ENCODE measurements around the gene FAM117B.

Gene FAM117B

GRCh38 chr2:202636213-202636513, 1.4 kb downstream of the FAM117B start:
- TF ChIP-seq FOXP2 (optimal IDR thresholded peaks at IDR 0.05; ENCODE audit: borderline replicate concordance, extremely low read depth, extremely low read length, insufficient read depth) = no peak
- no peak for TF ChIP-seq TAF1 (IDR thresholded peaks at IDR 0.05; ENCODE audit: borderline replicate concordance, insufficient read depth, low read length)
- no peak for TF ChIP-seq POLR2AphosphoS5 (IDR thresholded peaks at IDR 0.05; ENCODE audit: low read depth, low read length)

- no peak for TF ChIP-seq REST (IDR thresholded peaks at IDR 0.05; ENCODE audit: insufficient read depth in 1 of 2, low read depth in 2 of 2, low read length in 2 of 2)
- TF ChIP-seq SIN3A (IDR thresholded peaks at IDR 0.05; ENCODE audit: borderline replicate concordance, insufficient read depth, low read length) = no peak
- TF ChIP-seq POLR2AphosphoS5 (IDR thresholded peaks at IDR 0.05; ENCODE audit: low read depth, low read length) = no peak
- no peak for TF ChIP-seq TAF1 (IDR thresholded peaks at IDR 0.05; ENCODE audit: borderline replicate concordance, insufficient read depth, low read length)
- no peak for TF ChIP-seq FOXP2 (optimal IDR thresholded peaks at IDR 0.05; ENCODE audit: borderline replicate concordance, extremely low read depth, extremely low read length, insufficient read depth)
These were observed 4.0 kb downstream of the FAM117B start for GRCh38 chr2:202638721-202639120.

GRCh38 chr2:202639231-202639630, 4.5 kb downstream of the FAM117B start:
- TF ChIP-seq POLR2AphosphoS5 (IDR thresholded peaks at IDR 0.05; ENCODE audit: low read depth, low read length) = no peak

- TF ChIP-seq POLR2AphosphoS5 (IDR thresholded peaks at IDR 0.05; ENCODE audit: low read depth, low read length) = no peak
These were observed 7.8 kb downstream of the FAM117B start for GRCh38 chr2:202642567-202642966.

- TF ChIP-seq SIN3A (IDR thresholded peaks at IDR 0.05; ENCODE audit: borderline replicate concordance, insufficient read depth, low read length) = no peak
These were observed 8.5 kb downstream of the FAM117B start for GRCh38 chr2:202643012-202643858.

GRCh38 chr2:202652119-202652518, 17.4 kb downstream of the FAM117B start:
- TF ChIP-seq REST (IDR thresholded peaks at IDR 0.05; ENCODE audit: insufficient read depth in 1 of 2, low read depth in 2 of 2, low read length in 2 of 2) (no peak), FOXP2 (optimal IDR thresholded peaks at IDR 0.05; ENCODE audit: borderline replicate concordance, extremely low read depth, extremely low read length, insufficient read depth) (no peak), SIN3A (IDR thresholded peaks at IDR 0.05; ENCODE audit: borderline replicate concordance, insufficient read depth, low read length) (no peak), POLR2AphosphoS5 (IDR thresholded peaks at IDR 0.05; ENCODE audit: low read depth, low read length) (no peak), TAF1 (IDR thresholded peaks at IDR 0.05; ENCODE audit: borderline replicate concordance, insufficient read depth, low read length) (no peak)

GRCh38 chr2:202653890-202654289, 19.1 kb downstream of the FAM117B start:
- TF ChIP-seq FOXP2 (optimal IDR thresholded peaks at IDR 0.05; ENCODE audit: borderline replicate concordance, extremely low read depth, extremely low read length, insufficient read depth) = no peak
- no peak for TF ChIP-seq TAF1 (IDR thresholded peaks at IDR 0.05; ENCODE audit: borderline replicate concordance, insufficient read depth, low read length)
- no peak for TF ChIP-seq SIN3A (IDR thresholded peaks at IDR 0.05; ENCODE audit: borderline replicate concordance, insufficient read depth, low read length)
- TF ChIP-seq POLR2AphosphoS5 (IDR thresholded peaks at IDR 0.05; ENCODE audit: low read depth, low read length) = no peak

GRCh38 chr2:202657876-202658275, 23.1 kb downstream of the FAM117B start:
- TF ChIP-seq TAF1 (IDR thresholded peaks at IDR 0.05; ENCODE audit: borderline replicate concordance, insufficient read depth, low read length) (no peak), POLR2AphosphoS5 (IDR thresholded peaks at IDR 0.05; ENCODE audit: low read depth, low read length) (no peak), REST (IDR thresholded peaks at IDR 0.05; ENCODE audit: insufficient read depth in 1 of 2, low read depth in 2 of 2, low read length in 2 of 2) (no peak), SIN3A (IDR thresholded peaks at IDR 0.05; ENCODE audit: borderline replicate concordance, insufficient read depth, low read length) (no peak), FOXP2 (optimal IDR thresholded peaks at IDR 0.05; ENCODE audit: borderline replicate concordance, extremely low read depth, extremely low read length, insufficient read depth) (no peak)

All from PFSK-1 (cell line).